Ectodermal cell (in vitro differentiated cells): ENCODE measurements around the gene SH3RF1.

Experiments used
- H3K27ac ChIP-seq: 2 replicates; pipeline ENCODE4 v1.7.0; 2013; ENCODE audit warnings: mild to moderate bottlenecking, low read depth, low read length; ENCODE audit not compliant: insufficient read depth, poor library complexity, severe bottlenecking
- H3K27me3 ChIP-seq: 2 replicates; pipeline ENCODE4 v1.7.0; 2013; ENCODE audit warnings: mild to moderate bottlenecking, low read length; ENCODE audit not compliant: insufficient read depth, control insufficient read depth, poor library complexity, severe bottlenecking
- H3K36me3 ChIP-seq: one replicate; pipeline ENCODE4 v1.7.0; 2013; ENCODE audit warnings: low read length; ENCODE audit not compliant: control insufficient read depth, insufficient read depth
- H3K4me1 ChIP-seq: one replicate; pipeline ENCODE4 v1.7.0; 2013; ENCODE audit warnings: low read length; ENCODE audit not compliant: control insufficient read depth, insufficient read depth
- H3K4me3 ChIP-seq: 2 replicates; pipeline ENCODE4 v1.7.0; 2013; ENCODE audit warnings: low read depth, low read length, control low read depth; ENCODE audit not compliant: insufficient read depth
- H3K9me3 ChIP-seq: 2 replicates; pipeline ENCODE4 v1.7.0; 2013; ENCODE audit warnings: mild to moderate bottlenecking, low read length, moderate library complexity; ENCODE audit not compliant: control insufficient read depth
- WGBS, 2 experiments: methylation state at CpG; one replicate each; pipeline ENCODE4 v1.1.7; 2013; ENCODE audit warnings: missing lambda C conversion rate in 2 of 2; 5-methylcytosine and 5-hydroxymethylcytosine counted together

Gene SH3RF1

GRCh38 chr4:169127314-169127713, 143.4 kb downstream of the SH3RF1 start:
- 100% methylated on average over 1 of the region's 1 CpG for WGBS, 2 experiments
- peaks cover 8% of the 10 kb centered on the region for H3K36me3 ChIP-seq

GRCh38 chr4:169124661-169125060, 146.1 kb downstream of the SH3RF1 start:
- Histone ChIP-seq H3K9me3 (no peaks in the 10 kb centered on the region), H3K27me3 (no peaks in the 10 kb centered on the region), H3K36me3 (peaks cover 12% of the 10 kb centered on the region), H3K4me3 (no peak overlapping the region), H3K27ac (no peak overlapping the region), H3K4me1 (no peaks in the 10 kb centered on the region)
- 94 to 97% methylated on average over 2 of the region's 2 CpGs for WGBS, 2 experiments

More at GRCh38 chr4:169127314-169127713, 143.4 kb downstream of the SH3RF1 start:
- Histone ChIP-seq H3K27ac (no peak overlapping the region), H3K4me3 (no peak overlapping the region), H3K9me3 (no peaks in the 10 kb centered on the region), H3K4me1 (no peaks in the 10 kb centered on the region), H3K27me3 (no peaks in the 10 kb centered on the region)

GRCh38 chr4:169122422-169122821, 148.3 kb downstream of the SH3RF1 start:
- H3K9me3 ChIP-seq, result no peaks in the 10 kb centered on the region
- H3K4me3 ChIP-seq, result no peak overlapping the region
- H3K27me3 ChIP-seq, result no peaks in the 10 kb centered on the region
- 78 to 93% methylated on average over 2 of the region's 2 CpGs for WGBS, 2 experiments
- H3K4me1 ChIP-seq, result no peaks in the 10 kb centered on the region
- peaks cover 4% of the 10 kb centered on the region for H3K36me3 ChIP-seq
- H3K27ac ChIP-seq, result no peak overlapping the region

- H3K27ac ChIP-seq, result no peak overlapping the region
- 92 to 94% methylated on average over 12 of the region's 12 CpGs for WGBS, 2 experiments
- H3K27me3 ChIP-seq, result no peaks in the 10 kb centered on the region
- peaks cover 3% of the 10 kb centered on the region for H3K36me3 ChIP-seq
- no peaks in the 10 kb centered on the region for H3K4me1 ChIP-seq
- no peak overlapping the region for H3K4me3 ChIP-seq
- no peaks in the 10 kb centered on the region for H3K9me3 ChIP-seq
Measured at GRCh38 chr4:169121861-169122382, 148.8 kb downstream of the SH3RF1 start.

- H3K27me3 ChIP-seq, result no peaks in the 10 kb centered on the region
- no peaks in the 10 kb centered on the region for H3K9me3 ChIP-seq
- H3K4me1 ChIP-seq, result no peaks in the 10 kb centered on the region
- H3K4me3 ChIP-seq, result no peak overlapping the region
- H3K36me3 ChIP-seq, result peaks cover 12% of the 10 kb centered on the region
- no peak overlapping the region for H3K27ac ChIP-seq
- WGBS, 2 experiments, result 78 to 100% methylated on average over 1 to 2 of the region's 2 CpGs
Measured at GRCh38 chr4:169120624-169121023, 150.1 kb downstream of the SH3RF1 start.

GRCh38 chr4:169119536-169119935, 151.2 kb downstream of the SH3RF1 start:
- peaks cover 16% of the 10 kb centered on the region for H3K36me3 ChIP-seq
- no peak overlapping the region for H3K27ac ChIP-seq
- no peaks in the 10 kb centered on the region for H3K4me1 ChIP-seq
- H3K4me3 ChIP-seq, result no peak overlapping the region
- no peaks in the 10 kb centered on the region for H3K9me3 ChIP-seq
- 95 to 96% methylated on average over 3 of the region's 3 CpGs for WGBS, 2 experiments
- no peaks in the 10 kb centered on the region for H3K27me3 ChIP-seq

- Histone ChIP-seq H3K9me3 (no peaks in the 10 kb centered on the region), H3K27me3 (no peaks in the 10 kb centered on the region), H3K4me1 (no peaks in the 10 kb centered on the region), H3K36me3 (peaks cover 19% of the 10 kb centered on the region), H3K27ac (no peak overlapping the region), H3K4me3 (no peak overlapping the region)
- 96 to 97% methylated on average over 7 of the region's 7 CpGs for WGBS, 2 experiments
Measured at GRCh38 chr4:169117591-169118081, 153.1 kb downstream of the SH3RF1 start.

- Histone ChIP-seq H3K4me1 (no peaks in the 10 kb centered on the region), H3K36me3 (peaks cover 22% of the 10 kb centered on the region), H3K27me3 (no peaks in the 10 kb centered on the region), H3K9me3 (no peaks in the 10 kb centered on the region), H3K4me3 (no peak overlapping the region), H3K27ac (no peak overlapping the region)
- 95 to 97% methylated on average over 12 of the region's 12 CpGs for WGBS, 2 experiments
Measured at GRCh38 chr4:169116270-169116901, 154.4 kb downstream of the SH3RF1 start.

- Histone ChIP-seq H3K27me3 (no peaks in the 10 kb centered on the region), H3K36me3 (peaks cover 22% of the 10 kb centered on the region), H3K9me3 (no peaks in the 10 kb centered on the region), H3K4me1 (no peaks in the 10 kb centered on the region), H3K4me3 (no peak overlapping the region), H3K27ac (no peak overlapping the region)
- 76 to 81% methylated on average over 4 of the region's 4 CpGs for WGBS, 2 experiments
Measured at GRCh38 chr4:169115897-169116254, 154.9 kb downstream of the SH3RF1 start.

GRCh38 chr4:169115144-169115896, 155.4 kb downstream of the SH3RF1 start:
- 94 to 97% methylated on average over 6 of the region's 6 CpGs for WGBS, 2 experiments
- Histone ChIP-seq H3K36me3 (peaks cover 19% of the 10 kb centered on the region), H3K27me3 (no peaks in the 10 kb centered on the region), H3K9me3 (no peaks in the 10 kb centered on the region), H3K4me1 (no peaks in the 10 kb centered on the region), H3K27ac (no peak overlapping the region), H3K4me3 (no peak overlapping the region)
